Fibroblast of lung (primary cell): Measurements from ENCODE around the gene MAP2K2. TPM values are rescaled to one million over a fixed set of nuclear protein-coding genes. Genes with fewer than 3 reads are reported as not detected.
"Not testable (repeated sequence)": the region's sequence is repeated elsewhere in the genome, so short reads cannot be mapped to it uniquely, and the experiment has no call there.

Source experiments
- DNase-seq, 2 donors: peaks; one replicate each; pipeline versions ENCODE4 v3.0.0 to v3.0.0-alpha.2; 2010; ENCODE audit warnings: low read depth in 2 of 2
- H2AFZ ChIP-seq: 2 replicates; pipeline ENCODE4 v1.5.1; 2012; ENCODE audit warnings: low read length, control low read depth, inconsistent platforms
- H3K27ac ChIP-seq: 2 replicates; pipeline ENCODE4 v1.5.1; 2011; ENCODE audit warnings: low read length, control low read depth; ENCODE audit not compliant: insufficient read depth
- H3K27me3 ChIP-seq: 2 replicates; pipeline ENCODE4 v1.5.1; 2011; ENCODE audit warnings: mild to moderate bottlenecking, low read length; ENCODE audit not compliant: control insufficient read depth, insufficient read depth
- H3K36me3 ChIP-seq: 2 replicates; pipeline ENCODE4 v1.5.1; 2011; ENCODE audit warnings: low read length; ENCODE audit not compliant: control insufficient read depth, insufficient read depth
- H3K4me1 ChIP-seq: 2 replicates; pipeline ENCODE4 v1.5.1; 2011; ENCODE audit warnings: low read length; ENCODE audit not compliant: control insufficient read depth, insufficient read depth; ENCODE audit errors: extremely low read depth
- H3K4me2 ChIP-seq: 2 replicates; pipeline ENCODE4 v1.5.1; 2011; ENCODE audit warnings: low read length, control low read depth; ENCODE audit not compliant: insufficient read depth; ENCODE audit errors: extremely low read depth
- H3K4me3 ChIP-seq, 4 experiments: fragments of 200-600 bp in 1 of 4; sonication (generic) in 1 of 4; replicated peaks in 1 of 4; 2 replicates each; pipeline ENCODE4 v1.5.1; 2011 to 2016; ENCODE audit warnings: low read length in 4 of 4, low read depth in 3 of 4, mild to moderate bottlenecking in 3 of 4, control low read depth in 2 of 4, inconsistent platforms in 1 of 4, mixed read lengths in 1 of 4; ENCODE audit not compliant: insufficient read depth in 1 of 4; ENCODE audit errors: control extremely low read depth in 1 of 4
- H3K79me2 ChIP-seq: 2 replicates; pipeline ENCODE4 v1.5.1; 2012; ENCODE audit warnings: mild to moderate bottlenecking, low read length, inconsistent platforms; ENCODE audit not compliant: control insufficient read depth, insufficient read depth
- H3K9ac ChIP-seq: 2 replicates; pipeline ENCODE4 v1.5.1; 2011; ENCODE audit warnings: mild to moderate bottlenecking, low read length, control low read depth; ENCODE audit not compliant: insufficient read depth
- H3K9me3 ChIP-seq: 2 replicates; pipeline ENCODE4 v1.5.1; 2012; ENCODE audit warnings: low read depth, low read length; ENCODE audit not compliant: control insufficient read depth, insufficient read depth
- H4K20me1 ChIP-seq: 2 replicates; pipeline ENCODE4 v1.5.1; 2011; ENCODE audit warnings: low read length; ENCODE audit not compliant: control insufficient read depth, insufficient read depth; ENCODE audit errors: extremely low read depth
- CTCF ChIP-seq, 2 donors: IDR thresholded peaks in 1 of 2; conservative IDR thresholded peaks in 1 of 2; 1 replicate in 1 of 2; 2 replicates in 1 of 2; pipeline ENCODE4 v1.5.1; 2011 to 2012; ENCODE audit warnings: low read length in 2 of 2, control low read depth in 1 of 2, inconsistent platforms in 1 of 2, low read depth in 1 of 2, mild to moderate bottlenecking in 1 of 2
- EZH2 ChIP-seq: IDR thresholded peaks from 2 replicates; pipeline ENCODE4 v1.5.1; 2012; ENCODE audit warnings: low read length, control low read depth, mild to moderate bottlenecking; ENCODE audit errors: missing control alignments
- polyA plus RNA-seq, 2 donors: library from polyadenylated mRNA; depleted of rRNA in 1 of 2; stranded (reverse) in 1 of 2; unstranded in 1 of 2; fragments of >200 nt; gene quantifications; 2 replicates each; pipeline ENCODE4 v1.2.1, GENCODE V29; 2011 to 2012; ENCODE audit warnings: missing spikeins in 1 of 2
- total RNA-seq: library from RNA; depleted of rRNA; stranded (reverse); fragments of >200 nt; gene quantifications from 2 replicates; pipeline ENCODE4 v1.2.1, GENCODE V29; 2014

Gene MAP2K2
- total and polyA plus RNA-seq, 2 donors (not counting 1 experiment from before 2014, with no cell fraction given), result 61.6 to 159 TPM

- Histone ChIP-seq H3K4me1 (peaks cover 2% of the 10 kb centered on the region), H3K27ac (no peak overlapping the region), H2AFZ (no peak overlapping the region), H3K9me3 (no peaks in the 10 kb centered on the region), H3K4me2 (no peak overlapping the region), H3K27me3 (no peaks in the 10 kb centered on the region), H3K79me2 (no peaks in the 10 kb centered on the region), H4K20me1 (no peaks in the 10 kb centered on the region), H3K4me3 (no peak overlapping the region), H3K9ac (no peak overlapping the region), H3K36me3 (no peaks in the 10 kb centered on the region)
- TF ChIP-seq EZH2, result no peak
- TF ChIP-seq CTCF (conservative IDR thresholded peaks at IDR 0.05 in 1 of 2, IDR thresholded peaks at IDR 0.05 in 1 of 2; ENCODE audit: low read depth in 1 of 2, low read length in 2 of 2), result no peak
- no peak for DNase-seq
These were observed 12.8 kb upstream of the MAP2K2 start for GRCh38 chr19:4136680-4137088.

- not testable (repeated sequence) for H3K27me3 ChIP-seq, H3K9ac ChIP-seq, H4K20me1 ChIP-seq, H3K4me3 ChIP-seq, H2AFZ ChIP-seq, H3K36me3 ChIP-seq, DNase-seq, H3K4me2 ChIP-seq, H3K4me1 ChIP-seq, H3K9me3 ChIP-seq, H3K79me2 ChIP-seq, H3K27ac ChIP-seq
These were observed 11.5 kb upstream of the MAP2K2 start for GRCh38 chr19:4135386-4135785.

- DNase-seq, result peak in 1 of 2 donors; percentile 18
- TF ChIP-seq EZH2 (no peak), CTCF (conservative IDR thresholded peaks at IDR 0.05 in 1 of 2, IDR thresholded peaks at IDR 0.05 in 1 of 2; ENCODE audit: low read depth in 1 of 2, low read length in 2 of 2) (no peak)
- Histone ChIP-seq H3K27ac (no peak overlapping the region), H3K36me3 (no peaks in the 10 kb centered on the region), H2AFZ (peak overlapping the region; percentile 17), H3K4me3 (no peak overlapping the region), H3K79me2 (no peaks in the 10 kb centered on the region), H3K9me3 (no peaks in the 10 kb centered on the region), H3K4me1 (peaks cover 2% of the 10 kb centered on the region), H3K27me3 (no peaks in the 10 kb centered on the region), H4K20me1 (no peaks in the 10 kb centered on the region), H3K4me2 (no peak overlapping the region), H3K9ac (no peak overlapping the region)
These were observed 10.4 kb upstream of the MAP2K2 start for GRCh38 chr19:4134351-4134750.
